Astrocyte (in vitro differentiated cells and primary cell): ENCODE measurements around the gene VAV1.

ENCODE experiments used
- CTCF ChIP-seq: IDR thresholded peaks from 2 replicates; pipeline ENCODE4 v1.5.1; 2011; ENCODE audit warnings: low read depth, mild to moderate bottlenecking, inconsistent platforms, low read length, moderate library complexity; ENCODE audit not compliant: insufficient read depth
- EZH2 ChIP-seq: IDR thresholded peaks from 2 replicates; pipeline ENCODE4 v1.6.1; 2012; ENCODE audit warnings: mild to moderate bottlenecking, low read length, inconsistent platforms; ENCODE audit not compliant: insufficient read depth

- TF ChIP-seq CTCF (no peak), EZH2 (no peak)
Observed at GRCh38 chr19:6732803-6733337, 39.6 kb upstream of the VAV1 start.
